GM23338 (cell line): ENCODE measurements around the gene GNG7. TPM values are rescaled to one million over a fixed set of nuclear protein-coding genes. Genes with fewer than 3 reads are reported as not detected.
"Not testable (repeated sequence)": the region's sequence is repeated elsewhere in the genome, so short reads cannot be mapped to it uniquely, and the experiment has no call there.

Source experiments
- ATAC-seq: fragments of 200-7000 bp; cut with Tn5 transposase; 3 replicates; pipeline ENCODE4 v1.9.1; 2020
- DNase-seq: peaks from one replicate; pipeline ENCODE4 v3.0.0-alpha.2; 2015; ENCODE audit warnings: low spot score
- H2AFZ ChIP-seq: fragments of 200-600 bp; sonication (generic); 2 replicates; pipeline ENCODE4 v1.8.0; 2016; ENCODE audit warnings: antibody characterized with exemption, mild to moderate bottlenecking, moderate library complexity
- H3F3A ChIP-seq: fragments of 200-600 bp; sonication (generic); replicated peaks from 2 replicates; pipeline ENCODE4 v1.8.0; 2017; ENCODE audit warnings: antibody characterized with exemption, mixed run types, low read depth
- H3K27ac ChIP-seq: fragments of 200-600 bp; sonication (generic); 2 replicates; pipeline ENCODE4 v1.6.1; 2016; ENCODE audit warnings: low read depth
- H3K27me3 ChIP-seq: fragments of 200-600 bp; sonication (generic); 2 replicates; pipeline ENCODE4 v1.8.0; 2016; ENCODE audit warnings: mild to moderate bottlenecking, mixed run types, moderate library complexity; ENCODE audit not compliant: insufficient read depth
- H3K36me3 ChIP-seq: fragments of 200-600 bp; sonication (generic); 2 replicates; pipeline ENCODE4 v1.8.0; 2016; ENCODE audit warnings: mild to moderate bottlenecking; ENCODE audit not compliant: insufficient read depth
- H3K4me1 ChIP-seq: fragments of 200-600 bp; sonication (generic); 2 replicates; pipeline ENCODE4 v1.8.0; 2016; ENCODE audit warnings: mild to moderate bottlenecking, moderate library complexity; ENCODE audit not compliant: insufficient read depth
- H3K4me2 ChIP-seq: fragments of 200-600 bp; sonication (generic); 2 replicates; pipeline ENCODE4 v1.7.1; 2017; ENCODE audit warnings: mixed run types
- H3K4me3 ChIP-seq: fragments of 200-600 bp; sonication (generic); 2 replicates; pipeline ENCODE4 v1.6.1; 2016; ENCODE audit warnings: mixed run types
- H3K79me2 ChIP-seq: fragments of 200-600 bp; sonication (generic); replicated peaks from 2 replicates; pipeline ENCODE4 v1.8.0; 2017; ENCODE audit warnings: mild to moderate bottlenecking; ENCODE audit not compliant: insufficient read depth
- H3K9me2 ChIP-seq: fragments of 200-600 bp; sonication (generic); 2 replicates; pipeline ENCODE4 v1.8.0; 2017; ENCODE audit not compliant: insufficient read depth
- H4K20me1 ChIP-seq: fragments of 200-600 bp; sonication (generic); replicated peaks from 2 replicates; pipeline ENCODE4 v1.8.0; 2017; ENCODE audit warnings: mild to moderate bottlenecking; ENCODE audit not compliant: insufficient read depth
- H3K27ac Mint-ChIP-seq: 2 replicates; pipeline ENCODE4 v1.8.0; 2020; ENCODE audit warnings: inconsistent platforms, mild to moderate bottlenecking, moderate library complexity, mixed read lengths
- H3K27me3 Mint-ChIP-seq: 3 replicates; pipeline ENCODE4 v1.8.0; 2022; ENCODE audit warnings: low read depth, mild to moderate bottlenecking, moderate library complexity, mixed read lengths, inconsistent platforms; ENCODE audit not compliant: insufficient read depth, poor library complexity
- H3K36me3 Mint-ChIP-seq: 3 replicates; pipeline ENCODE4 v1.8.0; 2021; ENCODE audit warnings: low read depth, mild to moderate bottlenecking, inconsistent platforms, moderate library complexity, mixed read lengths
- H3K4me1 Mint-ChIP-seq: 3 replicates; pipeline ENCODE4 v1.8.0; 2020; ENCODE audit warnings: mild to moderate bottlenecking, inconsistent platforms, mixed read lengths
- H3K4me3 Mint-ChIP-seq: 3 replicates; pipeline ENCODE4 v1.8.0; 2021; ENCODE audit warnings: moderate library complexity, mild to moderate bottlenecking, inconsistent platforms, mixed read lengths
- H3K9me3 Mint-ChIP-seq: 3 replicates; pipeline ENCODE4 v1.8.0; 2020; ENCODE audit warnings: moderate library complexity, mild to moderate bottlenecking, inconsistent platforms, mixed read lengths
- CREB1 ChIP-seq: fragments of 250-450 bp; sonication (Bioruptor Pico); IDR thresholded peaks from 2 replicates; pipeline ENCODE4 v1.5.0; 2020; ENCODE audit warnings: low read depth, mild to moderate bottlenecking, moderate library complexity
- CTCF ChIP-seq, 2 experiments: fragments of 200-600 bp in 1 of 2; sonication (generic) in 1 of 2; conservative IDR thresholded peaks; 2 replicates each; pipeline versions ENCODE4 v1.5.1 to v1.6.1; 2016 to 2017; ENCODE audit warnings: antibody characterized with exemption in 2 of 2, low read depth in 2 of 2, mild to moderate bottlenecking in 2 of 2, moderate library complexity in 1 of 2
- EZH2phosphoT487 ChIP-seq: fragments of 200-600 bp; sonication (generic); IDR thresholded peaks from one replicate; pipeline ENCODE4 v1.8.1; 2018; ENCODE audit warnings: antibody characterized with exemption; ENCODE audit not compliant: unreplicated experiment
- NANOG ChIP-seq: IDR thresholded peaks from 2 replicates; pipeline ENCODE4 v1.6.1; 2016; ENCODE audit warnings: antibody characterized with exemption, borderline replicate concordance
- POLR2AphosphoS5 ChIP-seq: IDR thresholded peaks from 2 replicates; pipeline ENCODE4 v1.6.1; 2016; ENCODE audit warnings: antibody characterized with exemption, low read depth
- STAT1 ChIP-seq: IDR thresholded peaks from one replicate; pipeline ENCODE4 v1.6.1; 2016; ENCODE audit warnings: antibody characterized with exemption; ENCODE audit not compliant: unreplicated experiment
- ZNF331 ChIP-seq: fragments of 250-450 bp; sonication (Bioruptor Pico); IDR thresholded peaks from 2 replicates; pipeline ENCODE4 v1.5.0; 2020; ENCODE audit warnings: low read depth, mild to moderate bottlenecking, moderate library complexity
- polyA plus RNA-seq: library from polyadenylated mRNA; unstranded; fragments of >200 nt; fragmentation: Nextera tagmentation; extraction: Ambion mirVana; gene quantifications from 2 replicates; pipeline ENCODE4 v1.2.1, GENCODE V29; 2016
- total RNA-seq: library from RNA; depleted of rRNA; stranded (reverse); fragments of >200 nt; shearing (Covaris generic); gene quantifications from 2 replicates; pipeline ENCODE4 v1.2.3, GENCODE V29; 2014
- TF ChIP-seq, protein P1 (sequence below): IDR thresholded peaks from 2 replicates; pipeline ENCODE4 v1.6.1; 2016; ENCODE audit warnings: antibody characterized with exemption

The GNG7 gene
- total and polyA plus RNA-seq, 2 experiments from 2014 or later: 5.1 to 5.4 TPM

- TF ChIP-seq CTCF (conservative IDR thresholded peaks at IDR 0.05; ENCODE audit: low read depth in 2 of 2) (no peak), POLR2AphosphoS5 (no peak), EZH2phosphoT487 (no peak)
Observed at GRCh38 chr19:2584002-2584401, 118.5 kb downstream of the GNG7 start (continued).

DNA sequence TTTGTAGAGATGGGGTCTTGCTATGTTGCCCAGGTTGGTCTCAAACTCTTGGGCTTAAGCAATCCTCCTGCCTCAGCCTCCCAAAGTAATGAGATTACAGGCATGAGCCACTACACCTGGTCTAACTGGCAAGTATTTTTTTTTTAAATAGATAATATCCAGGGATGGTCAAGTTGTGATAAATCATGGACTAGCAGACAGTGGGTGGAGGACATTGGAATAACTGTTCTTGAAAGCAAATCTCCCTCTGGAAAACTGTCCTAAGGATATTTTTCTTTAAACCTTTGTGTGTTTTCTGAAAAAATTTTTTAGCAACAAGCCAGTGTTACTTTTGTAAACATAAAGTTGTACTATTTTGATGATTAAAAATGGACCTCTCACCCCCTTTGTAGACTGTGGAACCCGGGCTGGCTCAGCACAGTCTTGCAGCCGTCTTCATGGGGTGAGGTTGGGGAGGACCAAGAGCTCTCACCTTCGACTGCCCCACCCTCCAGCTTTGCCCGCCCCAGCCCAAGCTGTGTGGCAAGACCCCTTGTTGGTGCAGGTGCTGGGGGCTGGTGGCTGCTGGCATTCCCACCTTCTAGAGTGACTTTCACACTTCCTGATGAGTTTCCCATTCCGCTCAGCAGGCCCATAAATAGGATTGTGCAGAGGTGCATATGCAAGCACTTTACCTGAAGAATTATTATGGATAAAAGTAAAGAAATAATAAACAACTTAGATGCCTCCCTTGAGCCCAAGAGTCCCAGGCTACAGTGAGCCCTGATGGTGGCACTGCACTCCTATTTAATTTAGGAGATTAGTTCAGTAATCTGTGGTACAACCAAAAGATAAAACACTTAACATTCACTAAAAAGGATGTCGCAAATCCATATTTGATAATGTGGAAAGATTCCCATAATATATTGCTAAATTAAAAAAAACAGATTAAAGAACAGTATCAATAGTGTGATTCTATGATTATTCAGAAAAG, 119.2 kb downstream of the GNG7 start:
- no peak overlapping the region; the same call in 2 of the 3 replicates for H3K4me3 Mint-ChIP-seq
- Histone ChIP-seq H3K79me2 (no peaks in the 10 kb centered on the region), H3K4me2 (no peak overlapping the region), H3K27ac (no peak overlapping the region), H3F3A (peaks cover 12% of the 10 kb centered on the region), H3K4me1 (peaks cover 34% of the 10 kb centered on the region), H3K36me3 (no peaks in the 10 kb centered on the region), H2AFZ (no peak overlapping the region), H3K9me2 (no peaks in the 10 kb centered on the region), H4K20me1 (no peaks in the 10 kb centered on the region), H3K4me3 (no peak overlapping the region), H3K27me3 (no peaks in the 10 kb centered on the region)
- H3K27me3 Mint-ChIP-seq: peaks cover 26% of the 10 kb centered on the region
- TF ChIP-seq CREB1 (CRISPR knock-in tag): no peak
- TF ChIP-seq STAT1: no peak
- TF ChIP-seq ZNF331 (CRISPR knock-in tag): no peak
- TF ChIP-seq NANOG: no peak
- TF ChIP-seq POLR2AphosphoS5: no peak
- TF ChIP-seq, protein P1, sequence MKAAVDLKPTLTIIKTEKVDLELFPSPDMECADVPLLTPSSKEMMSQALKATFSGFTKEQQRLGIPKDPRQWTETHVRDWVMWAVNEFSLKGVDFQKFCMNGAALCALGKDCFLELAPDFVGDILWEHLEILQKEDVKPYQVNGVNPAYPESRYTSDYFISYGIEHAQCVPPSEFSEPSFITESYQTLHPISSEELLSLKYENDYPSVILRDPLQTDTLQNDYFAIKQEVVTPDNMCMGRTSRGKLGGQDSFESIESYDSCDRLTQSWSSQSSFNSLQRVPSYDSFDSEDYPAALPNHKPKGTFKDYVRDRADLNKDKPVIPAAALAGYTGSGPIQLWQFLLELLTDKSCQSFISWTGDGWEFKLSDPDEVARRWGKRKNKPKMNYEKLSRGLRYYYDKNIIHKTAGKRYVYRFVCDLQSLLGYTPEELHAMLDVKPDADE: no peak
- peaks cover 29% of the 10 kb centered on the region for H3K9me3 Mint-ChIP-seq
- DNase-seq: no peak
- no peak overlapping the region for H3K27ac Mint-ChIP-seq
- peaks cover 28% of the 10 kb centered on the region for H3K4me1 Mint-ChIP-seq
- H3K36me3 Mint-ChIP-seq: peaks cover 22% of the 10 kb centered on the region
- no peak for ATAC-seq

DNA sequence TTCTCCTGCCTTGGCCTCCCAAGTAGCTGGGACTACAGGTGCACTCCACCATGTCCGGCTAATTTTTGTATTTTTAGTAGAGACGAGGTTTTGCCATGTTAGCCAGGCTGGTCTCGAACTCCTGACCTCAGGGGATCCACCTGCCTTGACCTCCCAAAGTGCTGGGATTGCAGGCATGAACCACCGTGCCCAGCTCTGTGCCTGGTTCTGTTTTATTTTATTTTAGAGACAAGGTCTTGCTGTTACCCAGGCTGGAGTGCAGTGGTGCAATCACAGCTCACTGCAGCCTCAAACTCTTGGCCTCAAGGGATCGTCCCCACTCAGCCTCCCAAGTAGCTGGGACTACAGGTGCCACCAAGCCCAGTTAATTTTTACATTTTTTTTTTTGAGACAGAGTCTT, 122.1 kb downstream of the GNG7 start:
- H3K27ac Mint-ChIP-seq, H3K4me2 ChIP-seq, H4K20me1 ChIP-seq, H3K9me2 ChIP-seq, H3K36me3 ChIP-seq, H3K27me3 ChIP-seq, H2AFZ ChIP-seq, DNase-seq, H3K4me3 ChIP-seq, ATAC-seq, H3K79me2 ChIP-seq, H3K4me3 Mint-ChIP-seq: not testable (repeated sequence)
- H3F3A ChIP-seq: peaks cover 17% of the 10 kb centered on the region
- H3K4me1 ChIP-seq: peaks cover 26% of the 10 kb centered on the region
- peaks cover 15% of the 10 kb centered on the region for H3K27me3 Mint-ChIP-seq
- H3K9me3 Mint-ChIP-seq: peaks cover 29% of the 10 kb centered on the region
- H3K36me3 Mint-ChIP-seq: peaks cover 22% of the 10 kb centered on the region
- H3K27ac ChIP-seq: 0 out of 2 replicates have a peak overlapping the region, but pooled peaks have one; percentile 47
- peaks cover 13% of the 10 kb centered on the region for H3K4me1 Mint-ChIP-seq
